Activated CD4-positive, alpha-beta T cell treated with anti-CD3 and anti-CD28 coated beads, Interleukin-2, amount 10 ng/mL, durations not matched to agents 24 days and 14 days (primary cell): ENCODE results near the gene USP48. TPM values are rescaled to one million over a fixed set of nuclear protein-coding genes. Genes with fewer than 3 reads are reported as not detected.

Experiments
- DNase-seq: peaks from one replicate; pipeline ENCODE4 v3.0.0; 2022
- H3K27ac Mint-ChIP-seq: one replicate; pipeline ENCODE4 v1.8.0; 2022; ENCODE audit warnings: mild to moderate bottlenecking, mixed read lengths
- H3K27me3 Mint-ChIP-seq: one replicate; pipeline ENCODE4 v1.8.0; 2022; ENCODE audit warnings: mixed read lengths
- H3K36me3 Mint-ChIP-seq: one replicate; pipeline ENCODE4 v1.8.0; 2022; ENCODE audit warnings: low read depth, mild to moderate bottlenecking, mixed read lengths
- H3K4me1 Mint-ChIP-seq: one replicate; pipeline ENCODE4 v1.8.0; 2021; ENCODE audit warnings: mixed read lengths
- H3K4me3 Mint-ChIP-seq: one replicate; pipeline ENCODE4 v1.8.0; 2022; ENCODE audit warnings: mild to moderate bottlenecking, moderate library complexity, mixed read lengths
- H3K9me3 Mint-ChIP-seq: one replicate; pipeline ENCODE4 v1.8.0; 2021; ENCODE audit warnings: mixed read lengths
- intact Hi-C: fragments of 100-400 bp; cut with micrococcal nuclease; formaldehyde crosslinking; loops from one replicate; pipeline ENCODE4 v1.15.1; 2023
- total RNA-seq: library from RNA; stranded (reverse); gene quantifications from 2 replicates; pipeline ENCODE4 v1.2.3, GENCODE V29; 2022

The USP48 gene
- total RNA-seq, 1 donor from 2014 or later: 92.7 TPM

- no peak overlapping the region for H3K4me3 Mint-ChIP-seq
Observed at GRCh38 chr1:21703318-21703963, 79.5 kb downstream of the USP48 start.

GRCh38 chr1:21702780-21703179 lies 80.2 kb downstream of the USP48 start:
- no peaks in the 10 kb centered on the region for H3K9me3 Mint-ChIP-seq
- no peaks in the 10 kb centered on the region for H3K27me3 Mint-ChIP-seq
- H3K36me3 Mint-ChIP-seq: peaks cover 54% of the 10 kb centered on the region
- no peak for DNase-seq
- no peak overlapping the region for H3K4me3 Mint-ChIP-seq
- peaks cover 21% of the 10 kb centered on the region for H3K4me1 Mint-ChIP-seq
- H3K27ac Mint-ChIP-seq: no peak overlapping the region
- intact Hi-C loops: loop anchor here (5.0 to 10.0 kb wide), 2 partner anchors 80 to 262 kb away; partner anchors contain the start of gene USP48

More at GRCh38 chr1:21703318-21703963, 79.5 kb downstream of the USP48 start:
- peaks cover 20% of the 10 kb centered on the region for H3K4me1 Mint-ChIP-seq
- H3K27me3 Mint-ChIP-seq: no peaks in the 10 kb centered on the region
- H3K9me3 Mint-ChIP-seq: no peaks in the 10 kb centered on the region
- intact Hi-C loops: loop anchor here (5.0 to 10.0 kb wide), 2 partner anchors 79 to 261 kb away; partner anchors contain the start of gene USP48
- DNase-seq: peak; percentile 60
- H3K36me3 Mint-ChIP-seq: peaks cover 51% of the 10 kb centered on the region
- peak overlapping the region; percentile 59 for H3K27ac Mint-ChIP-seq

- intact Hi-C loops: loop anchor here (5.0 to 10.0 kb wide), 2 partner anchors 81 to 263 kb away; partner anchors contain the start of gene USP48
- no peak overlapping the region for H3K27ac Mint-ChIP-seq
- H3K36me3 Mint-ChIP-seq: peaks cover 54% of the 10 kb centered on the region
- no peak overlapping the region for H3K4me3 Mint-ChIP-seq
- H3K27me3 Mint-ChIP-seq: no peaks in the 10 kb centered on the region
- DNase-seq: no peak
- H3K4me1 Mint-ChIP-seq: peaks cover 20% of the 10 kb centered on the region
- H3K9me3 Mint-ChIP-seq: no peaks in the 10 kb centered on the region
Observed at GRCh38 chr1:21701401-21701800, 81.5 kb downstream of the USP48 start.

- H3K9me3 Mint-ChIP-seq: no peaks in the 10 kb centered on the region
- DNase-seq: no peak
- no peaks in the 10 kb centered on the region for H3K27me3 Mint-ChIP-seq
- H3K27ac Mint-ChIP-seq: no peak overlapping the region
- intact Hi-C loops: loop anchor here (5.0 to 10.0 kb wide), 2 partner anchors 82 to 265 kb away; partner anchors contain the start of gene USP48
- no peak overlapping the region for H3K4me3 Mint-ChIP-seq
- peaks cover 50% of the 10 kb centered on the region for H3K36me3 Mint-ChIP-seq
- peaks cover 18% of the 10 kb centered on the region for H3K4me1 Mint-ChIP-seq
Observed at GRCh38 chr1:21700094-21700493, 82.9 kb downstream of the USP48 start.

GRCh38 chr1:21696931-21697330 lies 86.0 kb downstream of the USP48 start:
- intact Hi-C loops: no loop called here
- H3K27me3 Mint-ChIP-seq: no peaks in the 10 kb centered on the region
- no peak for DNase-seq
- H3K4me3 Mint-ChIP-seq: no peak overlapping the region
- H3K27ac Mint-ChIP-seq: no peak overlapping the region
- H3K4me1 Mint-ChIP-seq: peaks cover 8% of the 10 kb centered on the region
- no peaks in the 10 kb centered on the region for H3K9me3 Mint-ChIP-seq
- H3K36me3 Mint-ChIP-seq: peaks cover 58% of the 10 kb centered on the region

- peaks cover 4% of the 10 kb centered on the region for H3K4me1 Mint-ChIP-seq
- H3K36me3 Mint-ChIP-seq: peaks cover 60% of the 10 kb centered on the region
- no peaks in the 10 kb centered on the region for H3K27me3 Mint-ChIP-seq
- DNase-seq: no peak
- intact Hi-C loops: no loop called here
- no peaks in the 10 kb centered on the region for H3K9me3 Mint-ChIP-seq
- H3K4me3 Mint-ChIP-seq: no peak overlapping the region
- H3K27ac Mint-ChIP-seq: no peak overlapping the region
Observed at GRCh38 chr1:21693732-21694131, 89.2 kb downstream of the USP48 start.

GRCh38 chr1:21691739-21692138 lies 91.2 kb downstream of the USP48 start:
- peaks cover 64% of the 10 kb centered on the region for H3K36me3 Mint-ChIP-seq
- no peaks in the 10 kb centered on the region for H3K27me3 Mint-ChIP-seq
- no peak overlapping the region for H3K27ac Mint-ChIP-seq
- no peak overlapping the region for H3K4me3 Mint-ChIP-seq
- DNase-seq: no peak
- intact Hi-C loops: no loop called here
- H3K9me3 Mint-ChIP-seq: no peaks in the 10 kb centered on the region
- peaks cover 2% of the 10 kb centered on the region for H3K4me1 Mint-ChIP-seq

- DNase-seq: no peak
- Mint-ChIP-seq H3K4me3 (no peak overlapping the region), H3K27ac (no peak overlapping the region), H3K9me3 (no peaks in the 10 kb centered on the region), H3K4me1 (peaks cover 2% of the 10 kb centered on the region), H3K36me3 (peaks cover 77% of the 10 kb centered on the region), H3K27me3 (no peaks in the 10 kb centered on the region)
- intact Hi-C loops: no loop called here
Observed at GRCh38 chr1:21689661-21690372, 93.1 kb downstream of the USP48 start.

- no peak overlapping the region for H3K27ac Mint-ChIP-seq
- H3K36me3 Mint-ChIP-seq: peaks cover 66% of the 10 kb centered on the region
- intact Hi-C loops: no loop called here
- no peaks in the 10 kb centered on the region for H3K9me3 Mint-ChIP-seq
- no peak overlapping the region for H3K4me3 Mint-ChIP-seq
- no peak for DNase-seq
- H3K4me1 Mint-ChIP-seq: peaks cover 2% of the 10 kb centered on the region
- H3K27me3 Mint-ChIP-seq: no peaks in the 10 kb centered on the region
Observed at GRCh38 chr1:21687081-21687529, 95.8 kb downstream of the USP48 start.

- H3K27me3 Mint-ChIP-seq: no peaks in the 10 kb centered on the region
- DNase-seq: no peak
- no peak overlapping the region for H3K4me3 Mint-ChIP-seq
- no peaks in the 10 kb centered on the region for H3K9me3 Mint-ChIP-seq
- H3K4me1 Mint-ChIP-seq: peaks cover 2% of the 10 kb centered on the region
- intact Hi-C loops: no loop called here
- no peak overlapping the region for H3K27ac Mint-ChIP-seq
- peaks cover 60% of the 10 kb centered on the region for H3K36me3 Mint-ChIP-seq
Observed at GRCh38 chr1:21685946-21686678, 96.8 kb downstream of the USP48 start.

GRCh38 chr1:21681426-21681825 lies 101.5 kb downstream of the USP48 start:
- peaks cover 47% of the 10 kb centered on the region for H3K36me3 Mint-ChIP-seq
- no peaks in the 10 kb centered on the region for H3K27me3 Mint-ChIP-seq
- no peak overlapping the region for H3K4me3 Mint-ChIP-seq
- DNase-seq: no peak
- intact Hi-C loops: no loop called here
- no peak overlapping the region for H3K27ac Mint-ChIP-seq
- no peaks in the 10 kb centered on the region for H3K9me3 Mint-ChIP-seq
- H3K4me1 Mint-ChIP-seq: no peaks in the 10 kb centered on the region

GRCh38 chr1:21680918-21681317 lies 102.0 kb downstream of the USP48 start:
- no peaks in the 10 kb centered on the region for H3K4me1 Mint-ChIP-seq
- no peak for DNase-seq
- H3K36me3 Mint-ChIP-seq: peaks cover 42% of the 10 kb centered on the region
- H3K9me3 Mint-ChIP-seq: no peaks in the 10 kb centered on the region
- no peak overlapping the region for H3K27ac Mint-ChIP-seq
- intact Hi-C loops: no loop called here
- no peak overlapping the region for H3K4me3 Mint-ChIP-seq
- no peaks in the 10 kb centered on the region for H3K27me3 Mint-ChIP-seq

- Mint-ChIP-seq H3K9me3 (no peaks in the 10 kb centered on the region), H3K27me3 (no peaks in the 10 kb centered on the region), H3K4me1 (no peaks in the 10 kb centered on the region), H3K27ac (no peak overlapping the region), H3K36me3 (peaks cover 36% of the 10 kb centered on the region), H3K4me3 (no peak overlapping the region)
- no peak for DNase-seq
- intact Hi-C loops: no loop called here
Observed at GRCh38 chr1:21680381-21680780, 102.6 kb downstream of the USP48 start.

- Mint-ChIP-seq H3K27me3 (no peaks in the 10 kb centered on the region), H3K9me3 (no peaks in the 10 kb centered on the region), H3K36me3 (peaks cover 19% of the 10 kb centered on the region), H3K4me3 (no peak overlapping the region), H3K4me1 (peaks cover 2% of the 10 kb centered on the region), H3K27ac (no peak overlapping the region)
- DNase-seq: no peak
- intact Hi-C loops: no loop called here
Observed at GRCh38 chr1:21677168-21677567, 105.8 kb downstream of the USP48 start.
